ENCODE measurements around the gene JPT1. TPM values are rescaled to one million over a fixed set of nuclear protein-coding genes. Genes with fewer than 3 reads are reported as not detected.

JPT1 gene
- total RNA-seq, 1 experiment from 2014 or later: 210 TPM

DNA sequence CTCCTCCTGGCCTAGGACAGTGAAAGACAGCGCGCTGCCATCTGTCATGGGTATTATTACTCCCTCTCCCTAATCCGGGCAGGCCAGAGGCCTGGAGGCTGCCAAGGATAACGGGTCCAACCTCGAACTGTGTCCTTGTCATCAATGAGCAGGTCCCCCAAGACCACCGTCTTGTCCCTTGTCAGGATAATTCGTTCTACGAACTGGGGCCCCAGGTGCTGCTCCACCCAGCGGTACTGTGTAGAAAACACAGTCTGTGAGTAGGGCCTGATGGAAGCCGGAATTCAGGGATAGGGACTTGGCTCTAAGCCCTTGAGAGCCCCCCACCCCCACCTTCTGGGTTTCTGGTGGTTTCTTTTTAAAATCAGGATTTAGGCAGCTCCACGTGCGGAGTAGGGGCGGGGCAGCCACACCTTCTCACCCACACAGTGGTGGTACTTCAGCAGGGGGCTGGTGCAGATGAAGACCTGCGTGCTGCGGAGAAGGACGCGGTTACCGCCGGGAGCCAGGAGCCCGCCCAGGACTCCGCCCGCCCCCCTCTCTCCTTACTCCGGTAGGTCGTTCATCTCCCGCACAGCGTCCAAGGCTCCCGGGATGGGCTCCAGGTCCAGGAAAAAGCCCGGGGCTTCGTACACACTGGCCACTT is 23.6 kb downstream of the JPT1 start:
- ChIA-PET CTCF (interaction anchor here (0.8 to 3.7 kb wide), 9 partner anchors 12 to 170 kb away, joined by 3 to 30 read pairs (median 4); partner anchors contain the start of genes ARMC7 and SLC16A5), POLR2A (interaction anchor here (0.6 to 1.3 kb wide), 6 partner anchors 21 to 263 kb away, joined by 3 to 5 read pairs (median 4); partner anchors contain the start of genes ARMC7, MIF4GD and SLC16A5)
- Histone ChIP-seq H3K27me3 (replicated peaks; ENCODE audit: control insufficient read depth, insufficient read depth, low read length) (no peaks in the 10 kb centered on the region), H3K36me3 (ENCODE audit: control insufficient read depth, insufficient read depth, low read length) (peaks cover 4% of the 10 kb centered on the region), H3K4me1 (peaks cover 19% of the 10 kb centered on the region), H3K4me3 (ENCODE audit: low read depth, low read length) (peak overlapping the region; percentile 85), H3K9me3 (no peaks in the 10 kb centered on the region)
- H3K36me3 Mint-ChIP-seq (ENCODE audit: insufficient read depth, unreplicated experiment): peaks cover 73% of the 10 kb centered on the region
- H3K4me1 Mint-ChIP-seq (ENCODE audit: low read depth, unreplicated experiment): peaks cover 8% of the 10 kb centered on the region
- intact Hi-C loops (cut with micrococcal nuclease; ENCODE audit: unreplicated experiment): loop anchor here (1.0 to 5.0 kb wide), 4 partner anchors 16 to 72 kb away; partner anchors contain the start of gene JPT1
- no peaks in the 10 kb centered on the region for H3K9me3 Mint-ChIP-seq (ENCODE audit: unreplicated experiment)
- H3K27ac Mint-ChIP-seq (ENCODE audit: unreplicated experiment): peak overlapping the region; percentile 91
- H3K27me3 Mint-ChIP-seq (ENCODE audit: insufficient read depth, unreplicated experiment): no peaks in the 10 kb centered on the region
- peak; percentile 71 to 75 for DNase-seq
- H3K4me3 Mint-ChIP-seq (ENCODE audit: unreplicated experiment): peak overlapping the region; percentile 93
- TF ChIP-seq, protein P1, sequence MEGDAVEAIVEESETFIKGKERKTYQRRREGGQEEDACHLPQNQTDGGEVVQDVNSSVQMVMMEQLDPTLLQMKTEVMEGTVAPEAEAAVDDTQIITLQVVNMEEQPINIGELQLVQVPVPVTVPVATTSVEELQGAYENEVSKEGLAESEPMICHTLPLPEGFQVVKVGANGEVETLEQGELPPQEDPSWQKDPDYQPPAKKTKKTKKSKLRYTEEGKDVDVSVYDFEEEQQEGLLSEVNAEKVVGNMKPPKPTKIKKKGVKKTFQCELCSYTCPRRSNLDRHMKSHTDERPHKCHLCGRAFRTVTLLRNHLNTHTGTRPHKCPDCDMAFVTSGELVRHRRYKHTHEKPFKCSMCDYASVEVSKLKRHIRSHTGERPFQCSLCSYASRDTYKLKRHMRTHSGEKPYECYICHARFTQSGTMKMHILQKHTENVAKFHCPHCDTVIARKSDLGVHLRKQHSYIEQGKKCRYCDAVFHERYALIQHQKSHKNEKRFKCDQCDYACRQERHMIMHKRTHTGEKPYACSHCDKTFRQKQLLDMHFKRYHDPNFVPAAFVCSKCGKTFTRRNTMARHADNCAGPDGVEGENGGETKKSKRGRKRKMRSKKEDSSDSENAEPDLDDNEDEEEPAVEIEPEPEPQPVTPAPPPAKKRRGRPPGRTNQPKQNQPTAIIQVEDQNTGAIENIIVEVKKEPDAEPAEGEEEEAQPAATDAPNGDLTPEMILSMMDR (IDR thresholded peaks at IDR 0.05; ENCODE audit: insufficient read depth in 1 of 2, low read depth in 1 of 2, low read length in 1 of 2, severe bottlenecking in 1 of 2, unreplicated experiment in 1 of 2): peak; percentile 47 to 73
- TSS peak; percentile 53 for BruUV-seq (replicated peaks)

DNA sequence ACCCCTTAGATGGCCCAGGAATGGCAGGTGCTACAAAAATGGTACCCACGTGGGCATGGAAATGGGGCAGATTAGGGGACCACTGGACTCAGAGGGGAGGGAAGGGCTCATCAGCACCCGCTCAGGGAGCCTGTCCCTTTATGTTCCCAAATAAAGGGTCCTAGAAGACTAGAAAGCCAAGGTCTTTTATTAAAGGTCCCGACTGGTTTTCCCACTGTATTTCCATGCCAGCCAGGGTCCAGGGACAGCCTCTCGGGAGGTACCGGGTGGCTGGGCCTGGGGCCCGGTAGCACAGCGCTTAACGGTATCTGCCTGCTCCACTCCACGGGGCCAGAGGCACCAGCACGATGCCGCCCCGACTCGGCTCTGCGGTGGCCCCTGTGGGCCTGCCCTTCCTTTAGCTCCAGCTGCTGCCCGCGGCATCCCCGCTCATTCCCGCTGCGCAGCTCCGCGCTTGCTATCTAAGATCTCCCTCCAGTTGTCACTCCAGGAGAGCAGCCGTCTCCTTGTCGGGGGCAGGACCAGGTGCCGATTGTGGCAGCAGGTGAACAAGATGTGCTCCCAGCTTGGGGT is 24.2 kb downstream of the JPT1 start:
- intact Hi-C loops (cut with micrococcal nuclease; ENCODE audit: unreplicated experiment): loop anchor here (2.0 to 5.0 kb wide), 2 partner anchors 25 to 72 kb away; partner anchors contain the start of gene JPT1
- H3K27ac Mint-ChIP-seq (ENCODE audit: unreplicated experiment): peak overlapping the region; percentile 91
- H3K9me3 Mint-ChIP-seq (ENCODE audit: unreplicated experiment): no peaks in the 10 kb centered on the region
- CTCF ChIA-PET: interaction anchor here (1.3 to 3.7 kb wide), 4 partner anchors 16 to 70 kb away, joined by 3 to 30 read pairs (median 12); partner anchors contain the start of genes ARMC7 and SLC16A5
- TF ChIP-seq, protein P1 (IDR thresholded peaks at IDR 0.05; ENCODE audit: insufficient read depth in 1 of 2, low read depth in 1 of 2, low read length in 1 of 2, severe bottlenecking in 1 of 2, unreplicated experiment in 1 of 2): no peak
- H3K36me3 Mint-ChIP-seq (ENCODE audit: insufficient read depth, unreplicated experiment): peaks cover 73% of the 10 kb centered on the region
- H3K27me3 ChIP-seq (replicated peaks; ENCODE audit: control insufficient read depth, insufficient read depth, low read length): no peaks in the 10 kb centered on the region
- POLR2A ChIA-PET: no interaction called here
- no TSS peak for BruUV-seq (replicated peaks)
- peak overlapping the region; percentile 85 for H3K4me3 ChIP-seq (ENCODE audit: low read depth, low read length)
- DNase-seq: no peak
- peak overlapping the region; percentile 93 for H3K4me3 Mint-ChIP-seq (ENCODE audit: unreplicated experiment)
- H3K9me3 ChIP-seq: no peaks in the 10 kb centered on the region
- H3K27me3 Mint-ChIP-seq (ENCODE audit: insufficient read depth, unreplicated experiment): no peaks in the 10 kb centered on the region
- peaks cover 4% of the 10 kb centered on the region for H3K36me3 ChIP-seq (ENCODE audit: control insufficient read depth, insufficient read depth, low read length)
- peaks cover 20% of the 10 kb centered on the region for H3K4me1 ChIP-seq
- peaks cover 12% of the 10 kb centered on the region for H3K4me1 Mint-ChIP-seq (ENCODE audit: low read depth, unreplicated experiment)

- Histone ChIP-seq H3K27me3 (replicated peaks; ENCODE audit: control insufficient read depth, insufficient read depth, low read length) (no peaks in the 10 kb centered on the region), H3K4me3 (ENCODE audit: low read depth, low read length) (no peak overlapping the region), H3K9me3 (no peaks in the 10 kb centered on the region), H3K36me3 (ENCODE audit: control insufficient read depth, insufficient read depth, low read length) (peaks cover 4% of the 10 kb centered on the region), H3K4me1 (peaks cover 26% of the 10 kb centered on the region)
- Mint-ChIP-seq H3K27me3 (ENCODE audit: insufficient read depth, unreplicated experiment) (no peaks in the 10 kb centered on the region), H3K27ac (ENCODE audit: unreplicated experiment) (no peak overlapping the region), H3K4me3 (ENCODE audit: unreplicated experiment) (peak overlapping the region; percentile 93), H3K36me3 (ENCODE audit: insufficient read depth, unreplicated experiment) (peaks cover 72% of the 10 kb centered on the region), H3K4me1 (ENCODE audit: low read depth, unreplicated experiment) (peaks cover 18% of the 10 kb centered on the region), H3K9me3 (ENCODE audit: unreplicated experiment) (no peaks in the 10 kb centered on the region)
- CTCF ChIA-PET: interaction anchor here (2.3 to 3.7 kb wide), 2 partner anchors 16 to 70 kb away, joined by 20 to 30 read pairs; no protein-coding TSS in a partner anchor
- intact Hi-C loops (cut with micrococcal nuclease; ENCODE audit: unreplicated experiment): no loop called here
- DNase-seq: no peak
- POLR2A ChIA-PET: interaction anchor here (0.5 kb wide), 1 partner anchor 100 kb away, joined by 3 read pairs; no protein-coding TSS in a partner anchor
- no TSS peak for BruUV-seq (replicated peaks)
- TF ChIP-seq, protein P1 (IDR thresholded peaks at IDR 0.05; ENCODE audit: insufficient read depth in 1 of 2, low read depth in 1 of 2, low read length in 1 of 2, severe bottlenecking in 1 of 2, unreplicated experiment in 1 of 2): no peak
These were observed 24.7 kb downstream of the JPT1 start for GRCh38 chr17:75129576-75129975.

All from Caco-2 (cell line).